Liver (tissue), 3 donors: ENCODE results near the gene COL5A1.

Experiments
- EGR1 ChIP-seq, 2 donors: IDR thresholded peaks; 2 replicates each; pipeline ENCODE4 v1.6.1; 2016 to 2018; ENCODE audit warnings: antibody characterized with exemption in 2 of 2, low read depth in 2 of 2
- GABPA ChIP-seq, 2 donors: IDR thresholded peaks in 1 of 2; conservative IDR thresholded peaks in 1 of 2; 2 replicates each; pipeline ENCODE4 v1.6.1; 2016; ENCODE audit warnings: antibody characterized with exemption in 2 of 2, mild to moderate bottlenecking in 1 of 2, moderate library complexity in 1 of 2
- JUND ChIP-seq, 2 donors: IDR thresholded peaks; 2 replicates each; pipeline ENCODE4 v1.6.1; 2016; ENCODE audit warnings: antibody characterized with exemption in 2 of 2
- RXRA ChIP-seq, 2 donors: IDR thresholded peaks; 2 replicates each; pipeline ENCODE4 v1.6.1; 2017 to 2018; ENCODE audit warnings: antibody characterized with exemption in 2 of 2, mild to moderate bottlenecking in 1 of 2
- SP1 ChIP-seq: IDR thresholded peaks from 2 replicates; pipeline ENCODE4 v1.6.1; 2018; ENCODE audit warnings: antibody characterized with exemption, mild to moderate bottlenecking
- TAF1 ChIP-seq: conservative IDR thresholded peaks from 2 replicates; pipeline ENCODE4 v1.6.1; 2016; ENCODE audit warnings: antibody characterized with exemption, mild to moderate bottlenecking
- TF ChIP-seq, protein P1 (sequence below): fragments of 150-350 bp; IDR thresholded peaks from 2 replicates; pipeline ENCODE4 v1.5.1; 2017; ENCODE audit warnings: improper control_type of control experiment, low read depth, low read length; ENCODE audit not compliant: missing input control
- TF ChIP-seq, protein P2 (sequence below): IDR thresholded peaks from 2 replicates; pipeline ENCODE4 v1.6.1; 2016; ENCODE audit warnings: antibody characterized with exemption
- donor health status: healthy.
- donor health status: healthy.

DNA sequence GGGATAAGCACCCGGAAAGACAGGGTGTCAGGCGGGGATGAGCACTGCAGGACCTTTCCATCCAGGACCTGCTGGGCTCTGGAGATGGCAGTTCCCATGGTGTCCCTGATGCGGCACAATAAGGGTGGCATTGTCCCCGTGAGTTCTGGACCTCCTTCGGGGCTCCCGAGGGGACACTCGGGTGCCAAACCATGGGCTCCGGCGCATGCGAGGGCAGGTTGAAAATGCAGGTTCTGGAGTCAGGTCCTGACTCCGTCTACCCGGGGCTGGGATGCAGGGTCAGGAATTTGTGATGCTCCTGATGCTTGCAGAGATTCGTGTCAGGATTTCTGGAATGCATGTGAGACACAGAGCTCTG lies 239.7 kb downstream of the COL5A1 start:
- TF ChIP-seq, protein P1, sequence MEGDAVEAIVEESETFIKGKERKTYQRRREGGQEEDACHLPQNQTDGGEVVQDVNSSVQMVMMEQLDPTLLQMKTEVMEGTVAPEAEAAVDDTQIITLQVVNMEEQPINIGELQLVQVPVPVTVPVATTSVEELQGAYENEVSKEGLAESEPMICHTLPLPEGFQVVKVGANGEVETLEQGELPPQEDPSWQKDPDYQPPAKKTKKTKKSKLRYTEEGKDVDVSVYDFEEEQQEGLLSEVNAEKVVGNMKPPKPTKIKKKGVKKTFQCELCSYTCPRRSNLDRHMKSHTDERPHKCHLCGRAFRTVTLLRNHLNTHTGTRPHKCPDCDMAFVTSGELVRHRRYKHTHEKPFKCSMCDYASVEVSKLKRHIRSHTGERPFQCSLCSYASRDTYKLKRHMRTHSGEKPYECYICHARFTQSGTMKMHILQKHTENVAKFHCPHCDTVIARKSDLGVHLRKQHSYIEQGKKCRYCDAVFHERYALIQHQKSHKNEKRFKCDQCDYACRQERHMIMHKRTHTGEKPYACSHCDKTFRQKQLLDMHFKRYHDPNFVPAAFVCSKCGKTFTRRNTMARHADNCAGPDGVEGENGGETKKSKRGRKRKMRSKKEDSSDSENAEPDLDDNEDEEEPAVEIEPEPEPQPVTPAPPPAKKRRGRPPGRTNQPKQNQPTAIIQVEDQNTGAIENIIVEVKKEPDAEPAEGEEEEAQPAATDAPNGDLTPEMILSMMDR: no peak
- no peak for TF ChIP-seq GABPA (IDR thresholded peaks at IDR 0.05 in 1 of 2, conservative IDR thresholded peaks at IDR 0.05 in 1 of 2)
- TF ChIP-seq TAF1: no peak
- TF ChIP-seq, protein P2, sequence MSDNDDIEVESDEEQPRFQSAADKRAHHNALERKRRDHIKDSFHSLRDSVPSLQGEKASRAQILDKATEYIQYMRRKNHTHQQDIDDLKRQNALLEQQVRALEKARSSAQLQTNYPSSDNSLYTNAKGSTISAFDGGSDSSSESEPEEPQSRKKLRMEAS: no peak
- TF ChIP-seq JUND (IDR thresholded peaks at IDR 0.05): no peak
- TF ChIP-seq SP1: no peak
- TF ChIP-seq EGR1 (IDR thresholded peaks at IDR 0.05; ENCODE audit: low read depth in 2 of 2): no peak
- no peak for TF ChIP-seq RXRA (IDR thresholded peaks at IDR 0.05)
